Hepatocyte (in vitro differentiated cells): ENCODE measurements around the gene NOL9. TPM values are rescaled to one million over a fixed set of nuclear protein-coding genes. Genes with fewer than 3 reads are reported as not detected.

Experiments used
- DNase-seq: peaks from one replicate; pipeline ENCODE4 v3.0.0-alpha.2; 2016; ENCODE audit warnings: low spot score
- H2AFZ ChIP-seq: fragments of 200-600 bp; sonication (generic); 2 replicates; pipeline ENCODE4 v1.6.0; 2016; ENCODE audit warnings: antibody characterized with exemption, mild to moderate bottlenecking
- H3K27ac ChIP-seq: fragments of 200-600 bp; sonication (generic); 2 replicates; pipeline ENCODE4 v1.5.1; 2016; ENCODE audit warnings: mild to moderate bottlenecking
- H3K27me3 ChIP-seq: fragments of 200-600 bp; sonication (generic); 2 replicates; pipeline ENCODE4 v1.6.1; 2016
- H3K36me3 ChIP-seq: fragments of 200-600 bp; sonication (generic); replicated peaks from 2 replicates; pipeline ENCODE4 v1.5.1; 2016; ENCODE audit warnings: low read depth; ENCODE audit not compliant: insufficient read depth
- H3K4me1 ChIP-seq: fragments of 200-600 bp; sonication (generic); 2 replicates; pipeline ENCODE4 v1.5.1; 2016; ENCODE audit warnings: mild to moderate bottlenecking, moderate library complexity; ENCODE audit not compliant: insufficient read depth
- H3K4me2 ChIP-seq: fragments of 200-600 bp; sonication (generic); 2 replicates; pipeline ENCODE4 v1.6.0; 2016
- H3K4me3 ChIP-seq: fragments of 200-600 bp; sonication (generic); 2 replicates; pipeline ENCODE4 v1.5.1; 2016; ENCODE audit warnings: mild to moderate bottlenecking
- H3K79me2 ChIP-seq: fragments of 200-600 bp; sonication (generic); 2 replicates; pipeline ENCODE4 v1.6.0; 2017; ENCODE audit warnings: mild to moderate bottlenecking
- H3K9me2 ChIP-seq: fragments of 200-600 bp; sonication (generic); replicated peaks from 2 replicates; pipeline ENCODE4 v1.6.0; 2017; ENCODE audit warnings: mild to moderate bottlenecking; ENCODE audit not compliant: insufficient read depth
- H3K9me3 ChIP-seq: fragments of 200-600 bp; sonication (generic); 2 replicates; pipeline ENCODE4 v1.5.1; 2016; ENCODE audit warnings: low read depth, mild to moderate bottlenecking
- H4K20me1 ChIP-seq: fragments of 200-600 bp; sonication (generic); 2 replicates; pipeline ENCODE4 v1.6.0; 2016; ENCODE audit warnings: mild to moderate bottlenecking; ENCODE audit not compliant: insufficient read depth, poor library complexity, severe bottlenecking
- CTCF ChIP-seq: fragments of 200-600 bp; sonication (generic); IDR thresholded peaks from 2 replicates; pipeline ENCODE4 v1.5.1; 2016; ENCODE audit warnings: antibody characterized with exemption, mild to moderate bottlenecking; ENCODE audit not compliant: poor library complexity
- EZH2 ChIP-seq: fragments of 200-600 bp; sonication (generic); IDR thresholded peaks from 2 replicates; pipeline ENCODE4 v1.6.1; 2016; ENCODE audit warnings: antibody characterized with exemption, mild to moderate bottlenecking, borderline replicate concordance
- EZH2phosphoT487 ChIP-seq: fragments of 200-600 bp; sonication (generic); IDR thresholded peaks from one replicate; pipeline ENCODE4 v1.6.1; 2018; ENCODE audit warnings: antibody characterized with exemption, mild to moderate bottlenecking, low read depth, moderate library complexity; ENCODE audit not compliant: unreplicated experiment, severe bottlenecking
- WGBS: methylation state at CpG from one replicate; pipeline ENCODE4 v1.1.6; 2016; ENCODE audit warnings: low lambda C conversion rate; ENCODE audit errors: missing lambda C conversion rate; 5-methylcytosine and 5-hydroxymethylcytosine counted together
- polyA plus RNA-seq: library from polyadenylated mRNA; unstranded; fragments of >200 nt; fragmentation: Nextera tagmentation; extraction: Ambion mirVana; gene quantifications from 2 replicates; pipeline ENCODE4 v1.2.1, GENCODE V29; 2016
- total RNA-seq: library from RNA; depleted of rRNA; stranded (reverse); fragments of >200 nt; gene quantifications from 2 replicates; pipeline ENCODE4 v1.2.3, GENCODE V29; 2014

Gene NOL9
- total and polyA plus RNA-seq, 2 experiments from 2014 or later: 13.7 to 21.6 TPM

- Histone ChIP-seq H3K79me2 (peaks cover 19% of the 10 kb centered on the region), H3K4me2 (peak overlapping the region; percentile 100), H3K36me3 (no peaks in the 10 kb centered on the region), H3K4me1 (peaks cover 26% of the 10 kb centered on the region), H3K27ac (no peak overlapping the region), H3K9me3 (no peaks in the 10 kb centered on the region), H3K9me2 (no peaks in the 10 kb centered on the region), H4K20me1 (no peaks in the 10 kb centered on the region), H2AFZ (no peak overlapping the region), H3K4me3 (no peak overlapping the region), H3K27me3 (no peaks in the 10 kb centered on the region)
- DNase-seq: no peak
- 79% methylated on average over 13 of the region's 13 CpGs for WGBS
- TF ChIP-seq EZH2 (no peak), EZH2phosphoT487 (no peak), CTCF (no peak)
Observed at GRCh38 chr1:6488602-6489382, 65.5 kb downstream of the NOL9 start.

GRCh38 chr1:6487804-6488484 lies 66.4 kb downstream of the NOL9 start:
- Histone ChIP-seq H3K9me3 (no peaks in the 10 kb centered on the region), H3K27ac (no peak overlapping the region), H3K27me3 (no peaks in the 10 kb centered on the region), H3K36me3 (no peaks in the 10 kb centered on the region), H4K20me1 (no peaks in the 10 kb centered on the region), H3K4me2 (no peak overlapping the region), H3K4me1 (peaks cover 26% of the 10 kb centered on the region), H3K79me2 (peaks cover 22% of the 10 kb centered on the region), H3K4me3 (no peak overlapping the region), H2AFZ (no peak overlapping the region), H3K9me2 (no peaks in the 10 kb centered on the region)
- 98% methylated on average over 14 of the region's 14 CpGs for WGBS
- DNase-seq: no peak
- TF ChIP-seq EZH2 (no peak), CTCF (no peak), EZH2phosphoT487 (no peak)

GRCh38 chr1:6486433-6487011 lies 67.8 kb downstream of the NOL9 start:
- 7% methylated on average over 15 of the region's 15 CpGs for WGBS
- Histone ChIP-seq H3K79me2 (peaks cover 28% of the 10 kb centered on the region), H3K4me2 (peak overlapping the region; percentile 87), H3K9me3 (no peaks in the 10 kb centered on the region), H3K27me3 (no peaks in the 10 kb centered on the region), H3K4me1 (peaks cover 20% of the 10 kb centered on the region), H4K20me1 (no peaks in the 10 kb centered on the region), H3K4me3 (peak overlapping the region; percentile 57), H3K27ac (no peak overlapping the region), H3K36me3 (no peaks in the 10 kb centered on the region), H3K9me2 (no peaks in the 10 kb centered on the region), H2AFZ (no peak overlapping the region)
- no peak for TF ChIP-seq EZH2
- TF ChIP-seq CTCF: peak; percentile 82
- DNase-seq: peak; percentile 94
